HepG2 (cell line): ENCODE measurements around the gene PSMD12. TPM values are rescaled to one million over a fixed set of nuclear protein-coding genes. Genes with fewer than 3 reads are reported as not detected.

Source experiments
- EZH2 ChIP-seq: conservative IDR thresholded peaks from 2 replicates; pipeline ENCODE4 v1.6.1; 2012; ENCODE audit warnings: mild to moderate bottlenecking, low read depth, low read length, moderate library complexity
- FOSL2 ChIP-seq: sonication (generic); formaldehyde crosslinking; IDR thresholded peaks from 2 replicates; pipeline ENCODE4 v1.4.0; 2020; ENCODE audit warnings: missing genetic modification reagents
- FOXK2 ChIP-seq: fragments of 450-650 bp; IDR thresholded peaks from 2 replicates; pipeline ENCODE4 v1.6.1; 2016
- GLI4 ChIP-seq: sonication (generic); formaldehyde crosslinking; IDR thresholded peaks from 2 replicates; pipeline ENCODE4 v1.5.1; 2020; ENCODE audit warnings: missing genetic modification reagents, mild to moderate bottlenecking, moderate library complexity, borderline replicate concordance
- JUND ChIP-seq: sonication (generic); formaldehyde crosslinking; IDR thresholded peaks from 2 replicates; pipeline ENCODE4 v1.8.0; 2022; ENCODE audit warnings: mild to moderate bottlenecking, missing genetic modification reagents
- LRRFIP1 ChIP-seq: sonication (generic); formaldehyde crosslinking; conservative IDR thresholded peaks from 2 replicates; pipeline ENCODE4 v1.4.0; 2020; ENCODE audit warnings: missing genetic modification reagents
- MAFK ChIP-seq, 2 experiments: IDR thresholded peaks in 1 of 2; conservative IDR thresholded peaks in 1 of 2; 2 replicates each; pipeline ENCODE4 v1.6.1; 2011; ENCODE audit warnings: improper control_type of control experiment in 2 of 2, low read length in 2 of 2
- NFATC3 ChIP-seq: sonication (generic); formaldehyde crosslinking; IDR thresholded peaks from 2 replicates; pipeline ENCODE4 v1.5.1; 2020; ENCODE audit warnings: mild to moderate bottlenecking, missing genetic modification reagents
- SALL2 ChIP-seq: sonication (generic); formaldehyde crosslinking; IDR thresholded peaks from 2 replicates; pipeline ENCODE4 v1.8.1; 2023; ENCODE audit warnings: mild to moderate bottlenecking, missing genetic modification reagents, inconsistent platforms
- SETDB1 ChIP-seq: sonication (generic); formaldehyde crosslinking; IDR thresholded peaks from 2 replicates; pipeline ENCODE4 v1.5.1; 2020; ENCODE audit warnings: missing genetic modification reagents, mild to moderate bottlenecking, borderline replicate concordance
- TCF7L2 ChIP-seq: IDR thresholded peaks from 2 replicates; pipeline ENCODE4 v1.6.1; 2011; ENCODE audit warnings: mild to moderate bottlenecking, low read depth, low read length, moderate library complexity
- TEAD3 ChIP-seq: optimal IDR thresholded peaks from 2 replicates; pipeline ENCODE3; 2016; ENCODE audit warnings: borderline replicate concordance
- THAP7 ChIP-seq: sonication (generic); formaldehyde crosslinking; IDR thresholded peaks from 2 replicates; pipeline ENCODE4 v1.8.1; 2023; ENCODE audit warnings: mild to moderate bottlenecking, missing genetic modification reagents
- ZBTB37 ChIP-seq: sonication (generic); formaldehyde crosslinking; IDR thresholded peaks from 2 replicates; pipeline ENCODE4 v1.4.0; 2020; ENCODE audit warnings: mild to moderate bottlenecking, missing genetic modification reagents
- ZNF142 ChIP-seq: sonication (generic); formaldehyde crosslinking; IDR thresholded peaks from 2 replicates; pipeline ENCODE4 v1.4.0; 2020; ENCODE audit warnings: missing genetic modification reagents
- ZNF17 ChIP-seq: sonication (generic); formaldehyde crosslinking; IDR thresholded peaks from 2 replicates; pipeline ENCODE4 v1.5.0; 2020; ENCODE audit warnings: mild to moderate bottlenecking, missing genetic modification reagents
- ZNF331 ChIP-seq: sonication (generic); formaldehyde crosslinking; IDR thresholded peaks from 2 replicates; pipeline ENCODE4 v1.4.0; 2020; ENCODE audit warnings: missing genetic modification reagents
- ZNF468 ChIP-seq: sonication (generic); formaldehyde crosslinking; IDR thresholded peaks from 2 replicates; pipeline ENCODE4 v1.8.0; 2022; ENCODE audit warnings: mild to moderate bottlenecking, moderate library complexity, missing genetic modification reagents
- ZNF547 ChIP-seq: sonication (generic); formaldehyde crosslinking; IDR thresholded peaks from 2 replicates; pipeline ENCODE4 v1.5.1; 2020; ENCODE audit warnings: mild to moderate bottlenecking, missing genetic modification reagents
- polyA plus RNA-seq, 8 experiments: library from polyadenylated mRNA; depleted of rRNA in 3 of 8; stranded (reverse) in 7 of 8; unstranded in 1 of 8; fragments of >200 nt; fragmentation: Illumina TruSeq in 4 of 8; extraction: Trizol in 4 of 8; gene quantifications; 2 replicates each; pipeline versions ENCODE4 v1.2.1 to v1.2.3, GENCODE V29; 2011 to 2016; ENCODE audit warnings: low read depth in 4 of 8, missing spikeins in 1 of 8, mixed read lengths in 1 of 8; ENCODE audit not compliant: insufficient read depth in 1 of 8
- total RNA-seq, 5 experiments: library from RNA; depleted of rRNA; stranded (reverse); fragments of >200 nt; fragmentation: Illumina TruSeq; extraction: Trizol; gene quantifications; 2 replicates each; pipeline ENCODE4 v1.2.3, GENCODE V29; 2016; ENCODE audit warnings: low read depth in 1 of 5

The PSMD12 gene
- total and polyA plus RNA-seq, 2 of the 13 experiments (the other 11 are each of a cell fraction or from before 2014, with no cell fraction given), result 27.4 to 71.7 TPM

- TF ChIP-seq THAP7 (CRISPR knock-in tag), result no peak
- TF ChIP-seq EZH2, result no peak
- 0 out of 2 replicates have a peak, but pooled peaks have one; percentile 74 for TF ChIP-seq SALL2
- no peak for TF ChIP-seq ZNF468 (CRISPR knock-in tag)
- no peak for TF ChIP-seq MAFK (conservative IDR thresholded peaks at IDR 0.05 in 1 of 2, IDR thresholded peaks at IDR 0.05 in 1 of 2; ENCODE audit: low read length in 2 of 2)
- TF ChIP-seq FOXK2, result no peak
- no peak for TF ChIP-seq SETDB1 (CRISPR knock-in tag)
- TF ChIP-seq JUND (CRISPR knock-in tag), result peak; percentile 35; the same call in 1 of the 2 replicates
- no peak for TF ChIP-seq TCF7L2
- no peak for TF ChIP-seq TEAD3 (CRISPR knock-in tag)
- TF ChIP-seq ZNF142 (CRISPR knock-in tag), result no peak
- no peak for TF ChIP-seq GLI4
- TF ChIP-seq ZBTB37 (CRISPR knock-in tag), result no peak
- peak; percentile 74; the same call in 1 of the 2 replicates for TF ChIP-seq ZNF331 (CRISPR knock-in tag)
- no peak for TF ChIP-seq ZNF17 (CRISPR knock-in tag)
- peak; percentile 22; the same call in 1 of the 2 replicates for TF ChIP-seq FOSL2 (CRISPR knock-in tag)
- TF ChIP-seq NFATC3 (CRISPR knock-in tag), result no peak
- TF ChIP-seq LRRFIP1 (CRISPR knock-in tag), result no peak
- no peak for TF ChIP-seq ZNF547 (CRISPR knock-in tag)
These were observed 10.5 kb upstream of the PSMD12 start, which contains the start of gene PITPNC1 (continued) for GRCh38 chr17:67376737-67377487.
